GM21723 (cell line): ENCODE measurements around the gene KLF16.

Source experiments
- ATAC-seq: cut with Tn5 transposase; IDR thresholded peaks from one replicate; pipeline ENCODE4 v1.9.1; 2021; ENCODE audit warnings: mild to moderate bottlenecking, moderate library complexity; ENCODE audit not compliant: unreplicated experiment

Gene KLF16

DNA sequence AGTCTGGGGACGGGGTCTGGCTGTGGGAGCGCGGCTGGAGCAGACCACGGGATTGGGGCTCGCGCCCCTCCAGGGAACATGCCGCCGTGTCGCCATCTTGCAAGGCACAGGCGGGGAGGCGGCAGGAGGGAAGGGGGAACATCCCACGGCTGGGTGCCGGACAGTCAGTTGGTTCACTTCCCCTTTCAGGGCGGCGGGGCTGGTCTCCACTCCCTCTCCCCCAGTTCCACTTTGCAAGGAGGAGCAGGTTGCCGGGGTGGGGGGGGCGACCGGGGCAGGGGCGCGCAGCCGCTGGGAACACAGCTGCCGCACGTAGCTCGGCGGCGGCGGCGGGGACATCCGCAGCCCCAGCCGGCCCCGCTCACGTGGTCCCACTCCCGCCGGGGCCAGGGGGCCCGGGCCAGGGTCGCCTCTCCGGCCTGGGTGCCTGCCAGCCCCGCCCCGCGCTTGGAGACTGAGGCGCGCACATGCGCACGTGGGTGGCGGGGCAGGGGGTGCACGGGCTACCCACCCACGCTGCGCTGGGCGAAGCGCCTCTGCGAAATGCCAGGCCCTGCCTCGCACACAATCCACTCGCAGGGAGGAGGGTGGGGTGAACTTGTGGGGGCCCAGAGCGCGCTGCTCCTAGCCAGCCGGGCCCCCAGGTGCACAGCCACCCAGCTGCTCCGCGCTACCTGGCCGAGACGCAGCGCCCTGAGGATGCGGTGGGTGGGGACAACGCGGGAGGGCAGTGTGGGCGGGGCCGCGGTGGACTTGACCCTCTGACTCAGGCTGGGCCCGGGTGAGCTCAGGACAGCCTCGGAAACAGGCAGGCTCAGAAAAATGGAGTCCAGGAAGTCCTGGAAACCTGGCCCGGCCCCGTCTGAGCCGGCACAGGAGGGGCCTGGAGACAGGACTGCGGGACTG, 6.4 kb downstream of the KLF16 start:
- no peak for ATAC-seq

DNA sequence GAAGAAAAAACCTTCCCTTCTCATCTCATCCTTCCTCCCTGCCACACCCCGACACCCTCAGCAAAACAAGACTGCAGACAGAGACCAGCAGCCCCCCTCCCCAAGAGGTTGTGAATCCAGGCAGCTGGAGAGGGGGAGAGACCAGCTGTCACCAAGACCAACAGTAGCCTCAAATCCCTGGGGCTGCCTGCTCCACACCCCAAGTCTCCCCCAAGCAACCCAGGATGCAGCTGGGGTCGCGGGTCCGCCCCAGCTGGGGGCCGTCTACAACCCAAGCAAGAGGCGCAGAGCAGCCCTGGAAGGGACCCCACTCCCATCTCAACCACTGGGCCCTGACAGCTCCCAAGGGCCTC, 7.1 kb downstream of the KLF16 start:
- ATAC-seq = no peak

DNA sequence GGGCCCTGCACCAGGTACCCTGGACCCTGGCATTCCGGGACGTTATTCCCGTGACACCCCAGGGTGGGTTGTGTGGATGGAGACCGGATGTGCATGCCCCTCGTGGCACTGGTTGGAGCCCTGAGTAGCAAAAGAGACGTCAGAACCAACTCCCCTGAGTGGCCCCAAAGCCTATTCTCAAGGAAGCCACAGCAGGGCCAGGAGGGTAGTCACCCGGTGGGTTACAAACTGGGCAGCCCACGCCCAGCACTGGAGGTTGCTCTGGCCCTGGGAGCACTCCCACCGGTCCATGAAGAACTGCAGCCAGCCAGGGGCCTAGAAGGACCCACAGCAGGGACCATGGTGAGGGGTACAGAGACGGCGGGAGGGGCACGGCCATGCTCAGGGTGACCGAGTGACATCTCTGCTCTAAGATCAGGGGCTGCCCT, 7.5 kb downstream of the KLF16 start:
- ATAC-seq = no peak

DNA sequence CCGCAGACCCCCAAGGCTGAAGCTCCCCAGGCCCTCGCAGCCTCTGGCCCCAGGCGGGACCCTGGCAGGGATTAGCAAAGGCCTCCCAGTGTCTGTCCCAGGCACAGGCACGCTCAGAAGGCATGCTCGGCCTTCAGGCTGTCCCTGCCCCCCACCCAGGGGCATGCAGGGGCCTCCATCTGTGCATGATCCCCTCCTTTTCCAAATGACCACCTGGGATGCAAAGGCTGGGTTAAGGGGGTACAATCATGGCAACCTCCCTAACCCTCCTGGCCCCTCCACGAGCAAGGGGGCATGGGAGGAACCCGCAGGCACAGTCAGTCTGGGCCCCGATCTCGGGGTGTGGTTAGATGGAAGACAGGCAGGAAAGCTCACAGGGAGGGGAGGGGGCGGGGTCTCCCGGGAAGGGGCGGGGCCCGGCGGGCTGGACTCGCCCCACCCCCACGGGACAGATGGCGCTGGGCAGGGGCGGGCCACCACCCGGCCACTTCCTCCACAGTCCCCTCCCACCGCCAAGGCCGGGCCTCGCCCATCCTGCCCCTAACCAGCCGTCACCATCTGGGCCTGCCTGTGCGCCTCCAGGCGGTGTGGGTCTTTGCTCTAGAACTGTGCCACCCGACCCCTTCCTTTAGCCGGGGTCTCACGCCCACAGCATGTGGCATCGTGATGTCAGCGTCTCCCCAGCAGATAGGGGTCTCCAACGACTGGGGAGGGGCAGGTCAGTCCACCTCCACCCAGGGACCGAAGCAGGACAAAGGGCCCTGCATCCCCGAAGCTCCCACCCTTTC, 8.1 kb downstream of the KLF16 start:
- ATAC-seq = peak; percentile 50

DNA sequence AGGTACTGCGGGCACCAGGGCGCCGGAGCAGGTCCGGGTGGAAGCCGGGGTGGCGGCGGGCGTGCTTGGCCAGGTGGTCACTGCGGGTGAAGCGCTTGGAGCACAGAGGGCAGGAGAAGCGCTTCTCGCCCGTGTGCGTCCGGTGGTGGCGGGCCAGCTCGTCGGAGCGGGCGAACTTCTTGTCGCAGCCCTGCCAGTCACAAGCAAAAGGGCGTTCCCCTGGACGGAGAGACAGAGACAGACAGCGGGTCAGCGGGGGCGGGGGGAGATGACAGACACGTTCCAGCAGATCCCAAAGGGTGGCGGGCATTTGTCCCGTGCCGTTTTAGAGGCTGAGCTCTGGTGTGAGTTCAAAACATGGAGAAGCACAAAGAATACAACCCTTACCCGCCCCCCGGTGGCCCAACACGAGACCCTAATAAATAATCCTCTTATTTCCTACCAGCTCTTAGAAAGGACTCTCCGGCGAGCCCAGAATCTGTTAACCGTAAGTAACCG, 8.8 kb downstream of the KLF16 start:
- ATAC-seq = no peak

DNA sequence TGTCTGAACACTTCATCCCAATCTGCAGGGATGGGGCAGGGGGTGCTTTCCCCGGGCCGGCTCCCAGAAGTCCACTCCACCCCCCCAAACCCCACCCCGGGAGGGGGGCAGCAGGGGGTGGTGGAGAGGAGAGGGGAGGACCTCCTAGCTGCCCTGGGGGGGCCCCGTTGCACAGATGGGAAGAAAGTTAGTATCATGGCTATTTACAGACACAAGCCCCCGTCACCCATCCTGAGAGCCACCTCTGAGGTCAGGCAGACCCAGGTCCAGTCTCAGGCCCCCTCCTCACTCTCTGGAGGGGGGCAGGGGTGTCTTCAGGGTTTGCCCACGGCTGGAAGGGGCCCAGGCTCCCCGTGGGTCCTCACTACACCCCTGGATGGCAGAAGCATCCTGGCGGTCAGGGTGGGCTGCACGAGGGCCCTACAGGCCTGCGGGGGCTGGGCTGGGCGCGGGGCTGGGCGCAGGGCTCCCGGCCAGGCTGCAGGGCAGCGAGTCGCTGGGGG, 9.3 kb downstream of the KLF16 start:
- no peak for ATAC-seq

DNA sequence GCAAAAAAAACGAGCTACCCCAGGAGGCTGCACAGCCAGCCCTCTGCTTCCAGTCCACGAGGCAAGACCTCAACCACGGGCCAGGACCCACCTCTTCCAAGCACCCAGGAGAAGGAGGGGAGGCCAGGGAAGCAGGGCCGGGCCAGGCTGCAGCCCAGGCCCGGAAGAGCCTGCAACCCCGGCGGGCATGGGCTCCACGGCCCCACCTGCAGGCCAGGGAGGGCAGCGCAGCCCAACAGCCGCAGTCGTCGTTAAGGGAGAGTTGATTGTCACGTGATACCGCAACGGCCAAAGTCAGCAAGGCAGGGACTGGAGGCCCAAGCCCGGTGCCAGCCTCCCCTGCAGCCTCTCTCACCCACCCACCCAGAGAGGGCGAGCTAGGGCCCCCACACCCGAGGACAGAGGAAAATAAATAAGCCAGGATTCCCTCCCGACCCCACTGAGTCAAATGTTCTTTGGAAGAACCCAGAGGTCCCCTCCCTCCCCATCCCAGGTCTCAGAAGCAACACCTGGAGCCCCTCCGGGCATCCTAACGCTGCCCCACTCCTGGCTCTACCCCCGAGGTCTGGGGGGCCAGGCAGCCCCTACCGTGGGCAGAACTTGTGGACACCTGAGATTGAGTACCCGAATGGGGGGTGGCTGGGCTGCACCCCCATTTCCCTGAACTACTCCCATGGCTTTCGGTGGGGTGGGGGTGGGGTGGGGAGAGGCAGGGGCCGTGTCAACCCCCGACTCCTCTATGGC, 9.9 kb downstream of the KLF16 start:
- no peak for ATAC-seq

DNA sequence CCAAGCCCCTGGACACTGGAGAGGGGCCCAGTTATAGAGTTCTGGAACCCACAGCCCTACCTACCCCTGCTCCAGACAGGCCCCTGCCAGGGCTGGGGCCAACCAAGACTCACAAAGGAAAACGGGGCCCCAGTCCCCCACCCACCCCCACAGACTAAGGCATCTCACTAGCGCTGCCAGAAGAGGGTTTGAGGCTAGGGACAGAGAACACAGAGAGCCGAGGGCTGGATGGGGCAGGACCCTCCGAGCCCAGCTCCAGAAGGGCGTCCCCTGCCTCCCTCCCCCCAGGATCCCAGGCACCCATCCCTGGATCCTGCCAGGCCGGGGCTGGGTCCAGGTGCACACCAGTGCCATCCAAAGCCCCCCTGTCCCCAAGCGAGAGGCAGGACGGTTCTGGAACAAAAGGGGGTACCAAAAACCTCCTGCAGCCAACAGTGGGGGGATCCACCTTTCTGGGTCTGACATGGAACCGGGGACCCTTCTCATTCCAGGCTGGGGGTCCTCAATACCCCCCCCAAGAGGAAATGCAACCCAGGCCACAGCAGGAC, 10.7 kb downstream of the KLF16 start:
- no peak for ATAC-seq

DNA sequence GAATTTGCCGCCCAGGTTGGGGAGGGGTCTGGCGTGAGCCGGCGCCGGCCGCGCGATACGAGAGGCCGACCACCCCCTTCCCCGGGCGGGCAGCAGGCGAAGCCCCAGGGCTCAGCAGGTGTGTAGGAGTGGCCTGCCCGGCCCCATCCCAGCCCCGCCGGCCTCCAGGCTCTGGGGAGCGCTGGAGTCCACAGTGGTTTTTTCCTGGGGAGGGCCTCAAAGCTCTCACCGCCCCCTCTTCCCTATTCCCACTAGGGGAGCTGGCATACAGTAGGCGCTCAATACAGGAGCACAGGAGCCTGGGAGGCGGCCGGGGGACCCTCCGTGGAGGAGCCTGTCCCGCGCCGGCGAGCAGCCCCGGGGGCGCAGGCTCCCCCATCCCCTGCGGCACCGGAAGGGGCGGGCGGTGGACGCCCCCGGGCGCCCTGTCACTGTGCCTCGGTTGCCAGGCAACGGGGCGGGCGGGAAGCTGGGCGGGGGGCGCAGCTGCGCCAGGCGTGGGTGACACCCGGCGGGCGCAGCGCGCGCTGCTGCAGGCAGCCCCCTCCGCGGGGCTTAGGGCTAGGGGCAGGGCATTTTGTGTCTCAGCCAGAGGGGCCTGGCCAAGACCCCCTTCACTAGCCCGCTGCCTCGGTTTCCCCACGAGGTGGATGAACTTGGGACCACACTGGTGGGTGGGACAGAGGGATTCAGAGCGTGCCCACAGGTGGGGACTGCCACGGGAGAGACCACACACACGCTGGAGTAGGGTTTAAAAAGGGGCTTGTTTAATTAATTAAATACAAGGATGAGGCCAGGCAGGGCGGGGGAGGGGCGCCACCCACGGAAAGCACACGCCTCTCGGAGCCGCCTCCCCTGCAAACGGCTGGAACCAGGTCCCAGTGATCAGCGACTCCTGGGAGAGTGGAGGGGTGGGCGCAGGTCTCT, 11.5 kb downstream of the KLF16 start:
- ATAC-seq = no peak

DNA sequence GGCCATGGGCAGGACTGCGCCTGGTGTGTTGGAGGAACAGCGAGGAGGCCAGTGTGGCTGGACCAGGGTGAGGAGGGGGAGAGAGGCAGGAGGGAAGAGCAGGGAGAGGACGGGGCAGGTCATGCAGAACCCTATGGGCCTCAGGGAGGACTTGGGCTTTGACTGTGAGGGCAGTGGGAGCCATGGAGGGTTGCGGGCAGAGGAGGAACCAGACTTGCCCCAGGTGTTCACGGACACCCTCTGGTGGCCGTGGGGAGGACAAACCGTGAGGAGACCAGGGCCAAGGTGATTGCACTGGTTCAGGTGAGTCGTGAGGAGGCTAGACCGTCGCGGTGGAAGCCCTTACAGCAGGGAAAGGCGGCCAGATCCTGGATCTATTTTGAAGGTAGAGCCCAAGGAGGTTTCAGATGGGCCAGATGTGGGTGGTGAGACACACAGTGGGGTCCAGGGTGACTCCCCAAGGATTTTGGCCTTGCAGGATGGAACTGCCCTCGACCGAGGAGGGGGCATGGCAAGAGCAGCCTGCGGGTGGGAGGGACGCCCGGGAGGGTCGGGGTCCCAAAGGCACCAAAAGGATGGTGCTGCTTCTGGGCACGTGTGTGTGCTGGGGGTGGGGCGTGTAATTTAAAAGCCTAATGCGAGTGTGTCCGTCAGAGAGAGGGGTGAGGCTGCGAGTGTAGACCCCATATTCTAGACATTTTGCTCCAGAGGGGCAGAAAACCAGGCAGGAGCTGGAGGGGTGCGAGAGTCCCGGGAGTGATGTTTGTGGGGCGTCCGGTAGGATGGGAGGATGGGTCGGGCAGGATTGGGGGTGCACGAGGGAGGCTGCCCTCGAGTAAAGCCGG, 12.3 kb downstream of the KLF16 start:
- no peak for ATAC-seq

DNA sequence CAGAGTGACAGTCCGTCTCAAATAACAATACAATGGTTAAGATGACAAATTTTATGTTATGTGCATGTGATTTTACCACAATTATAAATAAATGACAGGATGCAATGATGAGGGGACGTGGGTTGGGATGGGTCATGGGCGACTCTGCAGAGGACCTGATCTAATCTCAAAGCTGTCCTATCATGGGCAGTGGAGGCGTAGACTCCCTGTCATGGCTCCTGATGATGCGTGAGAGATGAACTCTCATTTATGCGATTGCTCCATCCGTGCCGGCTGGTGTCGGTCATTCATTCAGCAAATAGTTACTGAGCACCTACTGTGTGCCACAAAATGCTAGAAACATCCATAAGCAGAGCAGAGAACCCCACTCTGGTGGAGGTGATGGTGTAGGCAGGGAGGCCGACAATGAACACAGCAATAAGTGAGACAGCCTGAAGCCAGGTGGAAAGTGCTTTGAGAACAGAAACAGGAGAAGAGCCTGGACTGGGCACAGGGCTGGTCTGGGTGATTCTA, 13.4 kb downstream of the KLF16 start:
- no peak for ATAC-seq

DNA sequence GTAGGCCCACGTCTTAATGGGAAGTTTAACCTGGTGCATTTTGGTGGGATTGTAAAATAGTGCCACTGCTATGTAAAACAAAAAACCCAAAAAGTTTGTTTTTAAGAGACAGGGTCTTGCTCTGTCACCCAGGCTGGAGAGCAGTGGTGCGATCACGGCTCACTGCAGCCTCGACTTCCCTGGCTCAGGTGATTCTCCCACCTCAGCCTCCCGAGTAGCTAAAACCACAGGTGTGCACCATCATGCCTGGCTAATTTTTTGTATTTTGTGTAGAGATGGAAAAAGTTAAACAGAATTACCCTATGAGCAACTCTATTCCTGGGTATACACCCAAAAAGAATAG, 14.3 kb downstream of the KLF16 start:
- no peak for ATAC-seq

DNA sequence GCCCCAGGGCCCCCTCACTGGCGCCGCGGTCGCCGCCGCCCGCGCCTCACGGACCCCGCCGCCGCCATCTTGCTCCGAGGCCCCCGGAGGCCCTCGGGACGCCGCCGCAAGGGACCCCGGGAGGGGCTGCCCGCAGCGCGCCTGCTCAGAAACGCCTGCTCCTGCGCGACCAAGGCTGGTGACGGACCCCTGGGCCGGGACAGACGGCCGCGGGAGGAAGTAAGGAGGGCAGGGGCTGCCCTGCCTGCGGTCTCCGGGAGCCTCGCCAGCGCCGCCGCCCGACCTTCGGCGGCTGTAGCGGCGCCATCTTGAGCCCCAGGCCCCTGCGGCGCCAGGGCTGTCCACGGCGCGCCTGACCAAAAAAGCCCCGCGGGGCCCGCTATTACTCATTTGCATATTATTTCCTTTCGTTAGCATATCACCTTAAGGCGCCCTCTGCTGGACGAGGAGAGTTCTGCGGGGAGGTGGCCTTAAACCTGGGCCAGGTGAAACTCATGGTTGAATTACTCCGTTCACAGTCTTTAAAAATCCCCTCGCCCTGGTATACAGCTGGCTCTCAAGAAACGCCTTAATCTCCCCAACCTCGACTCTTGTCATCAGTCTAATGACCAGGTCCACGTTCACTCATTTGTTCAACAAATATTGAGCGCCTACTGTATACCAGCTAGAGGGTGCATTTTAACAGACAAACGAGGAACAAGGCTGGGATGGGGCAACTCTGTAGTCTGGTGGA, 14.8 kb downstream of the KLF16 start, which contains the start of gene REXO1:
Gene REXO1, minus strand, starts transcription at position 85 of the 733 bp plus-strand sequence. CDS start 125 bp downstream, outside the sequence.
- ATAC-seq = peak; percentile 65

DNA sequence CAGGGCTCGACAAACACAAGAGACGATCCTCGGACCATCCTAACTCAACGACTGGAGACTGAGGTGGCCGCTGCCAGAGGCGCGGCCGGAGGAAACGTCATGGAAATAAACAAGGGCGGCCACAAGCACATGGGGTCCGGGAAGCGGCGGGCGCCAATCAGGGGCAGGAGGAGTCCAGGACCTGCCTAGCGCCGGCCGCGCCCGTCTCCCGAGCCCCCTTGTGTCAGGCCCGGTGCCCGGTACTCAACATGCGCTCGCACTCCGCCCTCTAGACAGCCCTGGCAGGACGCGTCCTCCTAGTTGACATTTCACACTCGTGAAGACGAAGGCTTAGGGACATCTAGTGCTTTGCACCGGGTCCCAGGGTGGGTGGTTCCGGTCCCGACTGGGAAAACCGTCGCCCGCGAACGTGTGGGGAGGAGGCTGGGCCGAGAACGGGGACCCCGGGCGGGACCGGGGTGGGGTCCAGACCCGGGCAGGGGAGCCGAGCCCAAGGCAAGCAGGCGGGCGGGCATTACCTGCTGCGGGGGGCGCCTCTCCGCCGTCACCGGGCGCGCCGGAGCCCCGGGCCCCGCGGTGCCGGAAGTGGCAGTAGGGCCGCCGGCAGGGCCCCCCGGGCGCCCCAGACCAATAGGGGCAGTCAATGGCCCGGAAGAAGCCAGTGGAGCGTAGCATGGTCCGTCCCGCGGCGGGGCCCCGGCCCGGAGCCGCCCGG, 15.5 kb downstream of the KLF16 start:
- ATAC-seq = peak; percentile 24

DNA sequence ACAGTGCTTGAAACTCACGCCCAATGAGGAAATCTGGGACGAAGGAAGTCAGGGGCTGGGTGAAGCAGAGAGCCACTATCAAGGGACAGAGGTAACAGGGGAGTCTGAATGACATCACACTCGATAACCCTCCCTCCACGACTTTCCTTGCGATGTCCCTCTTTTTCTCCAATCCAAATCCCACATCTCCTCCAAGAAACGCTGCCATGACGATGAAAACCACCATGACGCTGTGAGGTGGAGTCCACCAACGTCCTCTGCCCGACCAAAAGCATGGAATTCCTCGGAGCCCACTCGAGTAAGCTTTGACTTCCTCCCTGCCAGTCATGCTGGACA, 16.1 kb downstream of the KLF16 start:
- no peak for ATAC-seq

DNA sequence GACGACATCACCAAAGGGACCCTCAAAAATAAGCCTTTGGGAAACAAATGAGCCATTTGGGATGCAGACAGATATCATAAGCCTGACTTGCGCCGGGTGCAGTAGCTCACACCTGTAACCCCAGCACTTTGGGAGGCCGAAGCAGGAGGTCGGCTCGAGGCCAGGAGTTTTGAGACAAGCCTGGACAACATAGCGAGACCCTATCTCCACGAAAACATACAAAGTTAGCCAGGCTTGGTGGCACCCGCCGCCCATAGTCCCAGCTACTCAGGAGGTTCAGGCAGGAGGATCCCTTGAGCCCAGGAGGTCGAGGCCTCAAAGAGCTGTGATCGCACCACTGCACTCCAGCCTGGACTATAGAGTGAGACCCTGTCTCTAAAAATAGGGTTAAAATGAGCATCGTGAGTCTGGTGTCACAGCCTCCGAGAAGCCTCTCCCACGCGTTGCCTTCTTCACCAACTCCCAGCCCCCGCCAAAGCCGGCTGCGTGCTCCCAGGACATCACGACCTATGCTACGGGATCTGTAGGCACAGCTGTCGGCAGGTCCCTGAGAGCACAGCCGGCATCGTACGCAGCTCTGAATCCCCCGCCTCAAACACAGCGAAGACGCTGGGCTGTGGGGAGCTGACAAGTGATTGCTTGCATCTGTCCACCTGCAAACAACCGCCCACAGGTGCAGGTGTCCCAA, 16.7 kb downstream of the KLF16 start:
- ATAC-seq = no peak

DNA sequence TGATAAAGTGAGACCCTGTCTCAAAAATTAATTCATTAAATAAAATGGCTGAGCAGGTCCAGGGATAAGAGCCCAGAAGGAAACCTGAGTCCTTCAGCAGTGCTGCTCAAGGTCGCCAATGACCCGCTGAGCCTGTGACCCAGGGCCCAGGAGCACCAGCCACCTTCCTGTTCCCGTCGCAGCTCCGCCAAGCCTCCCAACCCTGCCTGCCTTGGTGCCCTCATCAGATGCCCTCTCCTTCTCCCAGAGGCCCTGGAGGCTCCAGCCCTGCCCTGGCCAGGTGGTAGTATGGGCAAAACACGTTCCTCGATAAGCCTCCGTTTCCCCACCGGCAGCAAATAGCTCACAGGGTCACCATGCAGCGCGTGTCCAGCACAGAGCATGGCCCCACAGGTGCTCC, 17.7 kb downstream of the KLF16 start:
- ATAC-seq = no peak
